KG1 (cell line): Measurements from ENCODE around the gene CPEB1.

Experiments
- DNase-seq: peaks from one replicate; lab custom pipeline; 2025; lab: John Stamatoyannopoulos, UW

Gene CPEB1

DNA sequence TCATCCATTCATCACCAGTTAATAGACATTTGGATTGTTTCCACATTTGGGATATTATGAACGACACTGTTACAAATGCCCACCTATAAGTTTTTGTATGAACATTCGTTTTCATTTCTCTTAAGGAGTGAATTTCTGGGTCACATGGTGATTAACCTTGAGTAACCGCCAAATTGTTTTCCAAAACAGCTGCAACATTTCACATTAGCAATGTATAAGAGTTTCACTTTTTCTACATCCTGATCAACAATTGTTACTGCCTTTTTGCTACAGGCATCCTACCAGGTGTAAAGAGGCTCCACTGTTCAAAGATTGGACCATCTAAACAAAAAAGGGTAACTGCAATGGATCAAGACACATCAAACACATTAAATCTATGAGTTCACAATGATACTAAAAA lies 52.0 kb downstream of the CPEB1 start:
- DNase-seq = no peak

GRCh38 chr15:82587805-82588204 lies 59.4 kb downstream of the CPEB1 start:
- DNase-seq = no peak

DNA sequence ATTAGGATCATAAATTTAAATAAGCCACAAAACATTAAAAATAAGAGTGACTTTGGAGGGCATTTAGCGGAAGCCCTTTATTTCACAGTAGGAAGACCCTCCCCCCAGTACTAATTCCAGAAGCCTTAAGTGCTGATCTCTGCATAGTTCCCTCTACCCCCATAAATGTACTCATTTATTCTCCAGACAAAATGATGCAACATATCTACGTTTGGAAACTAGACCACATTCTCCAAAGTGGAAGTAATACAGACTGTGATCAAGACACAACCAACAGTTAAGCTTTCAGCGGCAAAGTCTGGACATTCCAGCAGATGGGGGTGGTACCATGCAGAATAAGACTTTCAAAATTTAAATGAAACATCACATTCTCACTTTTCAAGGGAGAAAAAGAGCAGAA lies 62.1 kb downstream of the CPEB1 start:
- DNase-seq = no peak

- no peak for DNase-seq
These were observed 66.5 kb downstream of the CPEB1 start for GRCh38 chr15:82580713-82581112.

DNA sequence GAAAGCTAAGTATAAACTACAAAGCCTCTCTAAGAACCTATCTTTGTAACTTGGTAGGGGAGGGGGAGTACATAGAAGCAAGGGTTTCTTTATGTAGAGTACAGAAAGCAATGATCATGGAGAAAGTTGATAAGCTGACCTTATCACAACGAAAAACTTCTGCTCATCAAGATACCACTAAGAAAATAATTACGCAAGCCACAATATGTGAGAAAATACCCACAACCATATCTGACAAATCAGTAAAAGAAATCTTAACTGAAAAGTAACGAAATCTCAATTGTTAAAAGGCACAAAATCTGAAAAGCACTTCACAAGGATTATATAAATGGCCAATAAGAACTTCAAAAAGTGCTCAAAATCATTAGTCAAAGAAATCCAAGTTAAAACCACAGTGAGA lies 71.8 kb downstream of the CPEB1 start:
- no peak for DNase-seq

GRCh38 chr15:82572986-82573385 lies 74.2 kb downstream of the CPEB1 start:
- no peak for DNase-seq

- no peak for DNase-seq
These were observed 74.9 kb downstream of the CPEB1 start for GRCh38 chr15:82572311-82572710.

- DNase-seq = no peak
These were observed 75.4 kb downstream of the CPEB1 start for GRCh38 chr15:82571722-82572222.

GRCh38 chr15:82570721-82571508 lies 76.2 kb downstream of the CPEB1 start:
- no peak for DNase-seq

DNA sequence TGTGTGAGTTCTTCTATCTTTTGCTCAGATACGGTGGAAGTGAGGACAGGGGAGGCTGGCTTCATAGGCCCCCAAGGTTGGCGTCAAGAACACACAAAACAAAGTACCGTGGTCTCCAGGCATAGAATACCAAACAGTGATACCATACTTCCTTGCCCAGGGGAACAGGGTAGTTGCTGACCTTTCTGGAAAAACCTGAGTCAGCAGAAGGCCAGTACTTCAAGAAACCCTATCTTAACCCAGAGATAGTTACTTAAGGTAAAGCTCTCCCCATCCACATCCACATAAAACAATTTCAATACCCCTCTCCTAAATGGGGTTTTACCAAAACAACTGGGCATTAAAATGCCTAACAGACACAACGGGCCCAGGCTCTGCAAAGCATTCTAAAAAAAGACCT lies 77.3 kb downstream of the CPEB1 start:
- no peak for DNase-seq

- DNase-seq = no peak
These were observed 78.2 kb downstream of the CPEB1 start for GRCh38 chr15:82568986-82569385.

- DNase-seq = no peak
These were observed 79.5 kb downstream of the CPEB1 start for GRCh38 chr15:82567661-82568060.

DNA sequence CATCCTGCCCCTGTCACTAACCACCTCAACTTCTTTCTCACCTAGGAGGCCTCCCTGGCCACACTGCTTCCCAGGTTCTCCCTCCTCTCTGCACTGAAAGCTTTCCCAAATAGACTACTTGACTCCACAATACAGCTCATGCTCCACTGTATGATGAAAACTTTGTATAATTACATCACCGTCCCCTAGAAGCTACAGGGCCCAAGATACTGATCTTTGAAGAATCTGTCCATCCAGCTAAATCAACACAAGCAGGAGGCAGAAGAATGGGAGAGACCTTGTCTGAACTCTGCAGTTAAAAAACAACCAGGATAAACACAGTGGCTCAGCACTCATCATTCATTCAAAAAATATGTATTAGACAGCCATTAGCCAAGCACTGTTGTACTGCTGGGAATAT lies 80.5 kb downstream of the CPEB1 start:
- no peak for DNase-seq

DNA sequence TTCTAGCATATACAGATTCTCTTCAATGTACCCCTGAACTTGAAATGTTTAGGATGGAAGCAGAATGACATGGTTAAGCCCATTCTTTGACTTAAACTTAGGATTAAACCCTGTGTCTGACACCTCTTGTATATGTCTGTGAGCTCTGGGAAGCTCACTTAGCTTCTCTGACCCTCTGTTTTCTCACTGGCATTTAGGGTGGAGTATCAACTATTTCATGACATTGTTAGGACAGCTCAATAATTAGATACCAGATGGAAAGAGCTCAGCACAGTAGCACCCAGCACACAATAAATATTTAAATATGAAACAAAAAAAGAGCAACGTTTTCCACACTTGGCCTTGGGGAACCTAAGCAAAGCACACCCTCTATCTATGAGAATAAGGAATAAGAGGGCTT lies 88.7 kb downstream of the CPEB1 start:
- DNase-seq = no peak

GRCh38 chr15:82556315-82557035 lies 90.7 kb downstream of the CPEB1 start:
- DNase-seq = no peak

GRCh38 chr15:82554849-82555248 lies 92.3 kb downstream of the CPEB1 start:
- DNase-seq = no peak

- DNase-seq = no peak
These were observed 92.8 kb downstream of the CPEB1 start for GRCh38 chr15:82554351-82554750.

DNA sequence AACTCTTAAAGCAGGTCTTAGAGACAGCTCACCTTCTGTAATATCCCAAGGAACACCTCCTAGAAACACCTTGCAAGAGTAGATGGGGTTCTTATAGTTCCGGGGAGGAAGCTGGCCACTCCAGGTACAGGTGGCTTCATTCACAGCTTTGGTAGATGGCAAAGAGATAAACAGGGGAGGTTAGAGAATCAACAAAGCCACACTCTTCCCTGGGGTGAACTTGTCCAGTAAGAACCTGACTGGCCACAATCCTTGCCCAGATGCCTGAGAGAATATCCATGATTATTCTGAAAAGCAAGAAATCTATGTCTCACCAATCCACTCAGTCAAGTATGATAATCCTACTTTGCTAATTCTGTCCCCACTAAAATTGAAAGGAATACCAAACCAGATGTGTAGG lies 93.3 kb downstream of the CPEB1 start:
- no peak for DNase-seq

DNA sequence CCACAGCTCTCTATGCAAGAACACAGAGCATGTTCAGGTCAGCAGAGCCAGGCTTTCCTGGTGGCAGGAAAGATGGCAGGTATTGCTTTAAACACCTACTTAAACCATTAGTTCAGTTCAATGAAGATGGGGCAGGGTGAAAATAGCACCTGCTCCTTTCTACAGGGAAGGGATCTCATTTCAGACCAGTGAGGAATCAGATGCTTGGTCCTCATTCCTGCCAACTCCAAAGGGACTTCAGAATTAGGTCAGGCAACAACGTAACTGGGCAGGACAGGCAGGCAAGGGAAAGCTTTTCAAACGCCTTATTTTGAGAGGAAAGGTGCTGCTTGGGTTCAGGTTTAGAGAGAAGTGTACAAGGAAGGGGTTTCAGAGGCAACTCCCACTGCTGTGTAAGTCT lies 94.3 kb downstream of the CPEB1 start:
- DNase-seq = no peak

DNA sequence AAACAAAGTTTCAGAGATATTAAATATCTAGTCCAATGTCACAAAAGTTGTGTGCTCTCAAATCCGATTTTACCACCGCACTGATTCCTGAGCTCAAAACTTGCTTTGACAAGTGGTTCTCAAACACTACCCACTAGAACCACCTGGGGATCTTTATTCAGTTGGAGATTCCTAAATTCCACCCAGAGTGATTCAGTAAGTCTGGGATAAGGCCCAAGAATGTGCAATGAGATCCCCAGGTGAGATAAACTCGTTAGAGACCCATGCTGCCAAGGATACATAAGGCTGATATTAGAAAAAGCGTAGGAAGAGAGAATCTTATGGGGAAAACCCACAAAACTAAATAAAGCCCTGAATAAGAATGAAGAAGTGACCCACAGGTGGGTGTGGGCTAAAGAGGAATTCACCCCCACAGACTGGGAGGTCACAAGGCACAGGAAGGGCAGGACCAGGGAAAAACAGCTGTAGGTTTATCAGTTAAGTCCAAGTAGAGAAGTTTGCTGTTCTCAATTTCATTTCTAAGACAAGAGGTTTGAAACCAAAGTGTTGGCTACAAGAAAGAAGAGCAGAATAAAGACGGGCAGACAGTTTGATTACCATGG lies 95.4 kb downstream of the CPEB1 start:
- DNase-seq = no peak

GRCh38 chr15:82549199-82549665 lies 97.9 kb downstream of the CPEB1 start:
- no peak for DNase-seq

GRCh38 chr15:82548700-82549099 lies 98.5 kb downstream of the CPEB1 start:
- DNase-seq = no peak

- no peak for DNase-seq
These were observed 101.7 kb downstream of the CPEB1 start for GRCh38 chr15:82545478-82545877.
